Mammary epithelial cell (primary cell): ENCODE data around the gene GPC1.

Experiments
- CTCF ChIP-seq, 2 donors: IDR thresholded peaks in 1 of 2; conservative IDR thresholded peaks in 1 of 2; 2 replicates each; pipeline ENCODE4 v1.5.1; 2011 to 2012; ENCODE audit warnings: inconsistent platforms in 2 of 2, low read length in 2 of 2, mild to moderate bottlenecking in 2 of 2, control low read depth in 1 of 2, low read depth in 1 of 2; ENCODE audit not compliant: insufficient read depth in 1 of 2; ENCODE audit errors: extremely low read depth in 1 of 2
- EZH2 ChIP-seq: IDR thresholded peaks from 2 replicates; pipeline ENCODE4 v1.6.1; 2012; ENCODE audit warnings: low read length, inconsistent platforms, borderline replicate concordance

- TF ChIP-seq CTCF (conservative IDR thresholded peaks at IDR 0.05 in 1 of 2, IDR thresholded peaks at IDR 0.05 in 1 of 2; ENCODE audit: extremely low read depth in 1 of 2, insufficient read depth in 1 of 2, low read depth in 1 of 2, low read length in 2 of 2) (no peak), EZH2 (no peak)
Measured at GRCh38 chr2:240440704-240441320, 5.3 kb downstream of the GPC1 start.
